Esophagus muscularis mucosa (tissue), 4 donors: ENCODE results near the gene KRTAP3-1.

Source experiments
- CTCF ChIP-seq, 3 experiments: fragments of 200-600 bp in 2 of 3; fragments of 450-650 bp in 1 of 3; sonication (generic) in 2 of 3; IDR thresholded peaks; one replicate each; pipeline ENCODE4 v1.5.1; 2017 to 2019; ENCODE audit warnings: antibody characterized with exemption in 3 of 3, mild to moderate bottlenecking in 2 of 3, moderate library complexity in 1 of 3
- EP300 ChIP-seq: sonication (generic); formaldehyde crosslinking; IDR thresholded peaks from one replicate; pipeline ENCODE4 v1.6.1; 2017; ENCODE audit warnings: antibody characterized with exemption
- POLR2A ChIP-seq: fragments of 450-650 bp; IDR thresholded peaks from one replicate; pipeline ENCODE4 v1.6.1; 2017; ENCODE audit warnings: antibody characterized with exemption, moderate library complexity, mild to moderate bottlenecking, low read depth
- POLR2AphosphoS5 ChIP-seq, 2 donors: sonication (generic); formaldehyde crosslinking; IDR thresholded peaks; one replicate each; pipeline ENCODE4 v1.6.1; 2017; ENCODE audit warnings: antibody characterized with exemption in 2 of 2

GRCh38 chr17:41012326-41013120, 3.6 kb upstream of the KRTAP3-1 start:
- TF ChIP-seq POLR2AphosphoS5 (IDR thresholded peaks at IDR 0.05), result no peak
- no peak for TF ChIP-seq CTCF (IDR thresholded peaks at IDR 0.05)
- no peak for TF ChIP-seq EP300
- TF ChIP-seq POLR2A, result no peak
